Endothelial cell of umbilical vein (primary cell): Measurements from ENCODE around the gene BEAN1. TPM values are rescaled to one million over a fixed set of nuclear protein-coding genes. Genes with fewer than 3 reads are reported as not detected.

ENCODE experiments used
- BruUV-seq: library from RNA; stranded (reverse); fragments of 400-500 nt; replicated peaks from 2 replicates; lab custom pipeline; 2021; lab: Mats Ljungman, UMichigan
- CTCF ChIA-PET: fragments of 300-600, 350-600 bp; sonication (Branson Sonifier 250); formaldehyde crosslinking; loops from one replicate; lab custom pipeline; 2021; ENCODE audit warnings: antibody characterized with exemption, inconsistent platforms; lab: Charles Lee
- POLR2A ChIA-PET: fragments of 300-600, 350-600 bp; sonication (Branson Sonifier 250); formaldehyde crosslinking; loops from one replicate; lab custom pipeline; 2021; ENCODE audit warnings: antibody characterized with exemption, inconsistent platforms; lab: Charles Lee
- DNase-seq: peaks from one replicate; pipeline ENCODE4 v3.0.0-alpha.2; 2011; ENCODE audit warnings: low read depth, low spot score
- FAIRE-seq: peaks from 2 replicates; lab custom pipeline; 2011; peaks lifted over from hg19 to GRCh38; lab: Jason Lieb, UNC
- H2AFZ ChIP-seq: 2 replicates; pipeline ENCODE4 v1.6.0; 2012; ENCODE audit warnings: low read depth, low read length, control low read depth, inconsistent platforms
- H3K27ac ChIP-seq: 2 replicates; pipeline ENCODE4 v1.5.1; 2011; ENCODE audit warnings: low read depth, mild to moderate bottlenecking, control low read depth, low read length, moderate library complexity; ENCODE audit not compliant: insufficient read depth
- H3K27me3 ChIP-seq, 2 experiments: 2 replicates each; pipeline versions ENCODE4 v1.6.0 to v1.6.1; 2011; ENCODE audit warnings: low read length in 2 of 2, mixed read lengths in 1 of 2; ENCODE audit not compliant: control insufficient read depth in 2 of 2, insufficient read depth in 2 of 2
- H3K36me3 ChIP-seq, 2 experiments: 2 replicates in 1 of 2; 3 replicates in 1 of 2; pipeline ENCODE4 v1.5.1; 2011; ENCODE audit warnings: low read length in 2 of 2, mild to moderate bottlenecking in 1 of 2, moderate library complexity in 1 of 2; ENCODE audit not compliant: control insufficient read depth in 2 of 2, insufficient read depth in 2 of 2; ENCODE audit errors: extremely low read depth in 1 of 2
- H3K4me1 ChIP-seq: 3 replicates; pipeline ENCODE4 v1.5.1; 2011; ENCODE audit warnings: mild to moderate bottlenecking, low read length; ENCODE audit not compliant: control insufficient read depth, insufficient read depth; ENCODE audit errors: extremely low read depth
- H3K4me2 ChIP-seq: 2 replicates; pipeline ENCODE4 v1.6.1; 2011; ENCODE audit warnings: low read length, control low read depth, mixed read lengths; ENCODE audit not compliant: insufficient read depth
- H3K4me3 ChIP-seq, 3 experiments: fragments of 200-600 bp in 1 of 3; sonication (generic), shearing (Covaris generic) in 1 of 3; replicated peaks in 1 of 3; 2 replicates each; pipeline ENCODE4 v1.5.1; 2011 to 2016; ENCODE audit warnings: control low read depth in 3 of 3, low read length in 3 of 3, mild to moderate bottlenecking in 2 of 3, inconsistent platforms in 1 of 3, low read depth in 1 of 3, moderate library complexity in 1 of 3; ENCODE audit not compliant: insufficient read depth in 1 of 3
- H3K79me2 ChIP-seq: 2 replicates; pipeline ENCODE4 v1.6.0; 2012; ENCODE audit warnings: low read length, inconsistent platforms; ENCODE audit not compliant: control insufficient read depth, insufficient read depth
- H3K9ac ChIP-seq: replicated peaks from 2 replicates; pipeline ENCODE3; 2011; ENCODE audit warnings: low read length, control low read depth; ENCODE audit not compliant: insufficient read depth; ENCODE audit errors: extremely low read depth
- H3K9me1 ChIP-seq: replicated peaks from 3 replicates; pipeline ENCODE4 v1.6.0; 2011; ENCODE audit warnings: mild to moderate bottlenecking, low read length; ENCODE audit not compliant: control insufficient read depth, insufficient read depth; ENCODE audit errors: extremely low read depth
- H3K9me3 ChIP-seq: replicated peaks from 2 replicates; pipeline ENCODE4 v1.5.1; 2012; ENCODE audit warnings: low read length, inconsistent platforms; ENCODE audit not compliant: control insufficient read depth, insufficient read depth
- H4K20me1 ChIP-seq: replicated peaks from 2 replicates; pipeline ENCODE3; 2011; ENCODE audit warnings: mild to moderate bottlenecking, low read length; ENCODE audit not compliant: control insufficient read depth, insufficient read depth; ENCODE audit errors: extremely low read depth
- CTCF ChIP-seq, 2 donors: IDR thresholded peaks; 1 replicate in 1 of 2; 2 replicates in 1 of 2; pipeline ENCODE4 v1.5.1; 2011; ENCODE audit warnings: low read length in 2 of 2, mild to moderate bottlenecking in 2 of 2, moderate library complexity in 2 of 2, control low read depth in 1 of 2, inconsistent platforms in 1 of 2, low read depth in 1 of 2; ENCODE audit not compliant: insufficient read depth in 1 of 2; ENCODE audit errors: extremely low read depth in 1 of 2
- EZH2 ChIP-seq: IDR thresholded peaks from 2 replicates; pipeline ENCODE4 v1.6.1; 2012; ENCODE audit warnings: borderline replicate concordance, low read depth, mild to moderate bottlenecking, moderate library complexity, low read length, inconsistent platforms; ENCODE audit not compliant: severe bottlenecking
- FOS ChIP-seq: IDR thresholded peaks from 2 replicates; pipeline ENCODE4 v1.6.1; 2011; ENCODE audit warnings: mild to moderate bottlenecking, low read length, moderate library complexity, borderline replicate concordance; ENCODE audit not compliant: insufficient read depth
- GATA2 ChIP-seq: IDR thresholded peaks from 2 replicates; pipeline ENCODE4 v1.7.0; 2011; ENCODE audit warnings: low read depth, mild to moderate bottlenecking, moderate library complexity, mixed read lengths, low read length; ENCODE audit not compliant: insufficient read length, insufficient read depth
- JUN ChIP-seq: IDR thresholded peaks from 2 replicates; pipeline ENCODE4 v1.6.1; 2011; ENCODE audit warnings: borderline replicate concordance, low read depth; ENCODE audit not compliant: insufficient read length, insufficient read depth
- MAX ChIP-seq: IDR thresholded peaks from 2 replicates; pipeline ENCODE4 v1.6.1; 2011; ENCODE audit not compliant: insufficient read depth, insufficient read length
- MYC ChIP-seq: IDR thresholded peaks from one replicate; pipeline ENCODE4 v1.6.1; 2011; ENCODE audit warnings: mild to moderate bottlenecking, low read depth, low read length
- POLR2A ChIP-seq: IDR thresholded peaks from 2 replicates; pipeline ENCODE4 v1.6.1; 2012; ENCODE audit warnings: low read depth, mild to moderate bottlenecking, control low read depth, low read length
- POLR2AphosphoS5 ChIP-seq: IDR thresholded peaks from 2 replicates; pipeline ENCODE4 v1.6.1; 2012; ENCODE audit warnings: low read depth, mild to moderate bottlenecking, control low read depth, low read length, moderate library complexity; ENCODE audit not compliant: insufficient read depth
- dilution Hi-C: fragments of 300-500 bp; cut with MboI; formaldehyde crosslinking; loops from one replicate; pipeline ENCODE4 v1.15.0; 2019; ENCODE audit warnings: low sequenced_read_pairs; ENCODE audit not compliant: extremely low pct_ligation_motif_present
- intact Hi-C: fragments of 100-400 bp; cut with micrococcal nuclease; formaldehyde crosslinking; loops from one replicate; pipeline ENCODE4 v1.10.0; 2022
- polyA plus RNA-seq, 4 experiments: library from polyadenylated mRNA; depleted of rRNA in 3 of 4; stranded (reverse) in 3 of 4; unstranded in 1 of 4; fragments of >200 nt; gene quantifications; 2 replicates each; pipeline versions ENCODE4 v1.2.1 to v1.2.3, GENCODE V29; 2011 to 2012; ENCODE audit warnings: missing spikeins in 1 of 4
- total RNA-seq: library from RNA; stranded (reverse); gene quantifications from 2 replicates; pipeline ENCODE4 v1.2.3, GENCODE V29; 2021

The BEAN1 gene
- total and polyA plus RNA-seq, 2 donors (not counting 3 experiments of a cell fraction or from before 2014, with no cell fraction given): not detected

GRCh38 chr16:66473654-66474519 lies 46.8 kb downstream of the BEAN1 start:
- ChIA-PET POLR2A (no interaction called here), CTCF (interaction anchor here (1.6 to 3.4 kb wide), 4 partner anchors 37 to 68 kb away, joined by 4 to 10 read pairs (median 7); no protein-coding TSS in a partner anchor)
- Histone ChIP-seq H3K9me3 (no peaks in the 10 kb centered on the region), H3K4me3 (no peak overlapping the region), H3K4me1 (peaks cover 5% of the 10 kb centered on the region), H3K36me3 (no peaks in the 10 kb centered on the region), H3K9me1 (no peaks in the 10 kb centered on the region), H3K27ac (no peak overlapping the region), H3K4me2 (no peak overlapping the region), H3K79me2 (no peaks in the 10 kb centered on the region), H3K9ac (no peak overlapping the region), H3K27me3 (peaks cover 0 to 8% of the 10 kb centered on the region in 2 experiments), H4K20me1 (no peaks in the 10 kb centered on the region), H2AFZ (no peak overlapping the region)
- dilution Hi-C loops (no loop called here), intact Hi-C loops (no loop called here)
- DNase-seq (no peak), FAIRE-seq (no peak)
- BruUV-seq: no TSS peak
- TF ChIP-seq EZH2 (no peak), POLR2AphosphoS5 (no peak), JUN (no peak), CTCF (IDR thresholded peaks at IDR 0.05; ENCODE audit: extremely low read depth in 1 of 2, insufficient read depth in 1 of 2, low read depth in 1 of 2, low read length in 2 of 2) (no peak), MAX (no peak), POLR2A (no peak), MYC (no peak), GATA2 (no peak), FOS (no peak)
